HUES48 (cell line): ENCODE results near the gene RAD51B.

Experiments used
- H3K27ac ChIP-seq: one replicate; pipeline ENCODE4 v1.7.0; 2013; ENCODE audit warnings: low read depth, low read length, inconsistent platforms
- H3K27me3 ChIP-seq: 2 replicates; pipeline ENCODE4 v1.6.1; 2013; ENCODE audit warnings: mild to moderate bottlenecking, low read length; ENCODE audit not compliant: control insufficient read depth, insufficient read depth
- H3K36me3 ChIP-seq: 2 replicates; pipeline ENCODE4 v1.6.1; 2013; ENCODE audit warnings: low read length; ENCODE audit not compliant: control insufficient read depth, insufficient read depth
- H3K4me1 ChIP-seq: 2 replicates; pipeline ENCODE4 v1.6.1; 2013; ENCODE audit warnings: mild to moderate bottlenecking, low read length; ENCODE audit not compliant: control insufficient read depth, insufficient read depth
- H3K4me3 ChIP-seq: 2 replicates; pipeline ENCODE4 v1.5.1; 2013; ENCODE audit warnings: mild to moderate bottlenecking, low read depth, low read length
- H3K9ac ChIP-seq: 2 replicates; pipeline ENCODE4 v1.6.1; 2013; ENCODE audit warnings: mild to moderate bottlenecking, low read depth, low read length, moderate library complexity
- H3K9me3 ChIP-seq: 2 replicates; pipeline ENCODE4 v1.6.1; 2013; ENCODE audit warnings: low read length; ENCODE audit not compliant: control insufficient read depth, insufficient read depth

Gene RAD51B

GRCh38 chr14:68590201-68590522 is 770.6 kb downstream of the RAD51B start:
- no peaks in the 10 kb centered on the region for H3K9me3 ChIP-seq
- H3K4me3 ChIP-seq, result no peak overlapping the region
- no peaks in the 10 kb centered on the region for H3K36me3 ChIP-seq
- no peaks in the 10 kb centered on the region for H3K27me3 ChIP-seq
- peaks cover 50% of the 10 kb centered on the region for H3K4me1 ChIP-seq
- H3K27ac ChIP-seq, result no peak overlapping the region
- H3K9ac ChIP-seq, result no peak overlapping the region

GRCh38 chr14:68591786-68592185 is 772.2 kb downstream of the RAD51B start:
- no peak overlapping the region for H3K27ac ChIP-seq
- no peak overlapping the region for H3K4me3 ChIP-seq
- H3K9me3 ChIP-seq, result no peaks in the 10 kb centered on the region
- no peaks in the 10 kb centered on the region for H3K36me3 ChIP-seq
- H3K9ac ChIP-seq, result no peak overlapping the region
- H3K27me3 ChIP-seq, result no peaks in the 10 kb centered on the region
- peaks cover 39% of the 10 kb centered on the region for H3K4me1 ChIP-seq

- Histone ChIP-seq H3K4me3 (no peak overlapping the region), H3K27ac (no peak overlapping the region), H3K36me3 (no peaks in the 10 kb centered on the region), H3K27me3 (no peaks in the 10 kb centered on the region), H3K4me1 (peaks cover 27% of the 10 kb centered on the region), H3K9me3 (no peaks in the 10 kb centered on the region), H3K9ac (no peak overlapping the region)
Measured at GRCh38 chr14:68592948-68593556, 773.5 kb downstream of the RAD51B start.

GRCh38 chr14:68593806-68594536 is 774.4 kb downstream of the RAD51B start:
- Histone ChIP-seq H3K27ac (peak overlapping the region; percentile 82), H3K4me1 (peaks cover 19% of the 10 kb centered on the region), H3K36me3 (no peaks in the 10 kb centered on the region), H3K9me3 (no peaks in the 10 kb centered on the region), H3K4me3 (no peak overlapping the region), H3K9ac (no peak overlapping the region), H3K27me3 (no peaks in the 10 kb centered on the region)

- Histone ChIP-seq H3K9me3 (no peaks in the 10 kb centered on the region), H3K4me1 (peaks cover 14% of the 10 kb centered on the region), H3K4me3 (no peak overlapping the region), H3K36me3 (no peaks in the 10 kb centered on the region), H3K27ac (no peak overlapping the region), H3K27me3 (no peaks in the 10 kb centered on the region), H3K9ac (no peak overlapping the region)
Measured at GRCh38 chr14:68594737-68595380, 775.3 kb downstream of the RAD51B start.

GRCh38 chr14:68596211-68596610 is 776.6 kb downstream of the RAD51B start:
- peaks cover 14% of the 10 kb centered on the region for H3K4me1 ChIP-seq
- no peak overlapping the region for H3K9ac ChIP-seq
- H3K27me3 ChIP-seq, result no peaks in the 10 kb centered on the region
- no peaks in the 10 kb centered on the region for H3K36me3 ChIP-seq
- H3K4me3 ChIP-seq, result no peak overlapping the region
- no peak overlapping the region for H3K27ac ChIP-seq
- no peaks in the 10 kb centered on the region for H3K9me3 ChIP-seq

GRCh38 chr14:68596701-68597100 is 777.1 kb downstream of the RAD51B start:
- peaks cover 14% of the 10 kb centered on the region for H3K4me1 ChIP-seq
- H3K36me3 ChIP-seq, result no peaks in the 10 kb centered on the region
- no peak overlapping the region for H3K27ac ChIP-seq

GRCh38 chr14:68598089-68598488 is 778.5 kb downstream of the RAD51B start:
- Histone ChIP-seq H3K9me3 (no peaks in the 10 kb centered on the region), H3K27me3 (no peaks in the 10 kb centered on the region), H3K4me1 (peaks cover 14% of the 10 kb centered on the region), H3K27ac (peak overlapping the region; percentile 65), H3K9ac (no peak overlapping the region), H3K4me3 (no peak overlapping the region), H3K36me3 (no peaks in the 10 kb centered on the region)

More at GRCh38 chr14:68596701-68597100, 777.1 kb downstream of the RAD51B start:
- Histone ChIP-seq H3K4me3 (no peak overlapping the region), H3K9ac (no peak overlapping the region), H3K27me3 (no peaks in the 10 kb centered on the region), H3K9me3 (no peaks in the 10 kb centered on the region)

- Histone ChIP-seq H3K9me3 (no peaks in the 10 kb centered on the region), H3K9ac (no peak overlapping the region), H3K36me3 (no peaks in the 10 kb centered on the region), H3K27ac (peak overlapping the region; percentile 65), H3K27me3 (no peaks in the 10 kb centered on the region), H3K4me1 (peaks cover 9% of the 10 kb centered on the region), H3K4me3 (no peak overlapping the region)
Measured at GRCh38 chr14:68598621-68599447, 779.3 kb downstream of the RAD51B start.

- H3K27ac ChIP-seq, result no peak overlapping the region
- H3K9me3 ChIP-seq, result no peaks in the 10 kb centered on the region
- no peaks in the 10 kb centered on the region for H3K4me1 ChIP-seq
- no peak overlapping the region for H3K4me3 ChIP-seq
- no peaks in the 10 kb centered on the region for H3K27me3 ChIP-seq
- no peak overlapping the region for H3K9ac ChIP-seq
- H3K36me3 ChIP-seq, result no peaks in the 10 kb centered on the region
Measured at GRCh38 chr14:68599896-68600610, 780.5 kb downstream of the RAD51B start.
